K562 (cell line): ENCODE data around the gene DCUN1D1. TPM values are rescaled to one million over a fixed set of nuclear protein-coding genes. Genes with fewer than 3 reads are reported as not detected.

Source experiments
- NR3C1 ChIP-seq: sonication (generic); formaldehyde crosslinking; IDR thresholded peaks from 2 replicates; pipeline ENCODE4 v1.8.1; 2022; ENCODE audit warnings: missing genetic modification reagents
- polyA plus RNA-seq, 8 experiments: library from polyadenylated mRNA; depleted of rRNA in 4 of 8; stranded (reverse) in 5 of 8; unstranded in 3 of 8; fragments of >200 nt; fragmentation: Nextera tagmentation in 2 of 8; fragmentation: Illumina TruSeq in 1 of 8; extraction: Ambion mirVana in 2 of 8; extraction: Trizol in 1 of 8; gene quantifications; 2 replicates each; pipeline versions ENCODE4 v1.2.1 to v1.2.3, GENCODE V29; 2011 to 2014; ENCODE audit warnings: inconsistent platforms in 1 of 8, missing spikeins in 1 of 8
- total RNA-seq, 7 experiments: library from RNA; depleted of rRNA in 6 of 7; stranded (reverse); fragments of >200 nt in 6 of 7; fragmentation: Illumina TruSeq in 2 of 7; extraction: Trizol in 2 of 7; gene quantifications; 2 replicates each; pipeline versions ENCODE4 v1.2.1 to v1.2.3, GENCODE V29; 2011 to 2021; ENCODE audit warnings: low replicate concordance in 1 of 7
- TF ChIP-seq, protein P1 (sequence below), 2 experiments: fragments of 450-650 bp; IDR thresholded peaks; 2 replicates each; pipeline ENCODE4 v1.6.1; 2016; ENCODE audit warnings: mild to moderate bottlenecking in 2 of 2, borderline replicate concordance in 1 of 2, low read depth in 1 of 2, moderate library complexity in 1 of 2

DCUN1D1 gene
- total and polyA plus RNA-seq, 9 of the 15 experiments (the other 6 are each of a cell fraction or from before 2014, with no cell fraction given), result 11.4 to 46.8 (median 28.2) TPM

DNA sequence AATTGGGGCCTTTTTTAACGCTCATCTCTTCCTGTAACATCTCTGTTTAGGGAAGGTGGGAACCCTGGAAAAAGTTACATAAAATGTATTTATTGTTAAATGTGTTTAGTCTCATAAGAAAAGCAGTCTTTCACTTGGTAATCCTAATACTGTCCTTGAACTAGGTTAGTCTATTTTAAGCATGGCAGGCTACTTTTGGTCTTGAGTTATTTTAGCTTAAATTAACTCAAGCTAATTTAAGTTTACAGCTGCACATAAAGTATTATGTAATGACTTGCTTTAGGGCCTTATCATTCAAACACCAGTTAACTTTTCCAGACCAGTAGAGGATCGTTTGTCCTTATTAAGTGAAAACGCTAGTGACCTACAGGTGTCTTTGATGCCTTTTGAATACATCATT, 63.2 kb downstream of the DCUN1D1 start (continued):
- no peak for TF ChIP-seq NR3C1 (CRISPR knock-in tag)
- TF ChIP-seq, protein P1, sequence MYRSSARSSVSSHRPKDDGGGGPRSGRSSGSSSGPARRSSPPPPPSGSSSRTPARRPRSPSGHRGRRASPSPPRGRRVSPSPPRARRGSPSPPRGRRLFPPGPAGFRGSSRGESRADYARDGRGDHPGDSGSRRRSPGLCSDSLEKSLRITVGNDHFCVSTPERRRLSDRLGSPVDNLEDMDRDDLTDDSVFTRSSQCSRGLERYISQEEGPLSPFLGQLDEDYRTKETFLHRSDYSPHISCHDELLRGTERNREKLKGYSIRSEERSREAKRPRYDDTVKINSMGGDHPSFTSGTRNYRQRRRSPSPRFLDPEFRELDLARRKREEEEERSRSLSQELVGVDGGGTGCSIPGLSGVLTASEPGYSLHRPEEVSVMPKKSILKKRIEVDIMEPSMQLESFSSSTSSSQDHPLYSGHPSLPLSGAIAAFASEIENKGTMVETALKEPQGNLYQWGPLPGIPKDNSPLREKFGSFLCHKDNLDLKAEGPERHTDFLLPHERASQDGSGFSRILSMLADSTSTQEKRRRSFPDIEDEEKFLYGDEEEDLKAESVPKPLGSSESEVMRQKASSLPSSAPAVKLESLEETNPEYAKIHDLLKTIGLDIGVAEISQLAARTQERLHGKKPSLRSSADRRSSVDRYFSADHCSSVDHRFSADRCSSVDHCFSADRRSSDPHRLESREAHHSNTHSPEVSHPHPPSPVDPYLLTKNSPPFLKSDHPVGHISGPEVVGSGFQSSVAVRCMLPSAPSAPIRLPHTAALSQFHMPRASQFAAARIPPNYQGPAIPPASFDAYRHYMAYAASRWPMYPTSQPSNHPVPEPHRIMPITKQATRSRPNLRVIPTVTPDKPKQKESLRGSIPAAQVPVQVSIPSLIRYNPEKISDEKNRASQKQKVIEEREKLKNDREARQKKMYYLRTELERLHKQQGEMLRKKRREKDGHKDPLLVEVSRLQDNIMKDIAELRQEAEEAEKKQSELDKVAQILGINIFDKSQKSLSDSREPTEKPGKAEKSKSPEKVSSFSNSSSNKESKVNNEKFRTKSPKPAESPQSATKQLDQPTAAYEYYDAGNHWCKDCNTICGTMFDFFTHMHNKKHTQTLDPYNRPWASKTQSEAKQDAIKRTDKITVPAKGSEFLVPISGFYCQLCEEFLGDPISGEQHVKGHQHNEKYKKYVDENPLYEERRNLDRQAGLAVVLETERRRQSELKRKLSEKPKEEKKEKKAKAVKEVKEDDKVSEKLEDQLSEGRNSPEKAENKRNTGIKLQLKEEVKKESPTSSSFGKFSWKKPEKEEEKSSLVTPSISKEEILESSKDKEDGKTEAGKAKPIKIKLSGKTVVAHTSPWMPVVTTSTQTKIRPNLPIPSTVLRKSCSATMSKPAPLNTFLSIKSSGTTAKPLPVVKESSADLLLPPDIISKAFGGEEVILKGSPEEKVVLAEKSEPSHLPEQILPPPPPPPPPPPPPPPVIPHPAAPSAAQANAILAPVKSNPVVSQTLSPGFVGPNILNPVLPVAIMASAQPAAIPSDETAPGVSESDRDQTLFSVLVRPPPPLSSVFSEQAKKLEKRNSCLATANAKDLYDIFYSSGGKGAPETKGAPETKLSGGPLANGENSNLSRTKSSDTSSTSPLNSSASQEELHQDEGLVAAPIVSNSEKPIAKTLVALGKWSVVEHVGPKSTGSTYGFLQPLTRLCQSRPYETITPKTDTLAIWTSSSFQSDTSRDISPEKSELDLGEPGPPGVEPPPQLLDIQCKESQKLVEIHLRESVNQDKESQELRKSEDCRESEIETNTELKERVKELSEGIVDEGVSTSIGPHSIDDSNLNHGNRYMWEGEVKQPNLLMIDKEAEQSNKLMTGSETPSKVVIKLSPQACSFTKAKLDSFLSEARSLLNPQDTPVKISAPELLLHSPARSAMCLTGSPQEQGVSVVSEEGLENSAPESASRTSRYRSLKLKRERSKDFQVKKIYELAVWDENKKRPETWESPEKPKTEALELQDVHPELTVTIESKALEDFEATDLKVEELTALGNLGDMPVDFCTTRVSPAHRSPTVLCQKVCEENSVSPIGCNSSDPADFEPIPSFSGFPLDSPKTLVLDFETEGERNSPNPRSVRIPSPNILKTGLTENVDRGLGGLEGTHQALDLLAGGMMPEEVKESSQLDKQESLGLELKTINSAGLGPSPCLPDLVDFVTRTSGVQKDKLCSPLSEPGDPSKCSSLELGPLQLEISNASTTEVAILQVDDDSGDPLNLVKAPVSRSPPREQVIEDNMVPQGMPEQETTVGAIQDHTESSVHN (IDR thresholded peaks at IDR 0.05; ENCODE audit: borderline replicate concordance in 1 of 2, low read depth in 1 of 2), result no peak
